Brain microvascular endothelial cell (primary cell): ENCODE data around the gene ANKMY1.

Experiments
- DNase-seq: peaks from one replicate; pipeline ENCODE4 v3.0.0-alpha.2; 2020
- H3K27ac ChIP-seq: fragments of 250-450 bp; sonication (Bioruptor Pico); 2 replicates; pipeline ENCODE4 v1.5.1; 2020; ENCODE audit warnings: mild to moderate bottlenecking, moderate library complexity
- H3K27me3 ChIP-seq: fragments of 250-450 bp; sonication (Bioruptor Pico); replicated peaks from 2 replicates; pipeline ENCODE4 v1.5.1; 2020; ENCODE audit warnings: mild to moderate bottlenecking
- H3K36me3 ChIP-seq: fragments of 250-450 bp; sonication (Bioruptor Pico); replicated peaks from 2 replicates; pipeline ENCODE4 v1.5.1; 2020; ENCODE audit warnings: mild to moderate bottlenecking
- H3K4me3 ChIP-seq: 2 replicates; pipeline ENCODE4 v1.5.1; 2011; ENCODE audit warnings: low read depth, mild to moderate bottlenecking, control low read depth, low read length, moderate library complexity
- in situ Hi-C: cut with HindIII; loops from 2 replicates; pipeline ENCODE4 v1.10.0; 2017; ENCODE audit warnings: low sequenced_read_pairs, low pct_ligation_motif_present
- TF ChIP-seq, protein P1 (sequence below): IDR thresholded peaks from 2 replicates; pipeline ENCODE4 v1.5.1; 2011; ENCODE audit warnings: low read depth, mild to moderate bottlenecking, moderate library complexity, low read length, control low read depth, inconsistent platforms; ENCODE audit errors: missing control alignments

The ANKMY1 gene

DNA sequence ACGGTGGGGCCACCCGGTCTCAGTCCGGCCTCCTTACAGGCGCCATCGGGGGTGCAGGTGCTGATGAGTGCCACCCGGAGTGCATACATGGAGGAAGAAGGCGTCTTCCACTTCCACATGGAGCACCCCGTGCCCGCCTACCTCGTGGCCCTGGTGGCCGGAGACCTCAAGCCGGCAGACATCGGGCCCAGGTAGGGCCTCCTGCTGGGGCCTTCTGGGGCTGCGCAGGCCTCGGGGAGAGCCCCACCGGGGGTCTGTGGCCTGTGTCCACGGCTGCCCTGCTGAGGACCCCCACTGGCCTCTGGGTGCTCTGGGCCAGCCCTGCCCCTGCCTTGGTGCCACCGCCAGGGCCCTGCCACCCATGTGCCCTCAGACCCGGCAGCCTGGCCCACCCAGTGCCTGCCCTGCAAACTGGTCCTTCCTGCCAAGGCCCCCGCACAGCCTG lies 15.3 kb upstream of the ANKMY1 start:
- Histone ChIP-seq H3K4me3 (no peak overlapping the region), H3K27ac (no peak overlapping the region), H3K36me3 (peaks cover 20% of the 10 kb centered on the region), H3K27me3 (no peaks in the 10 kb centered on the region)
- in situ Hi-C loops, result no loop called here
- TF ChIP-seq, protein P1, sequence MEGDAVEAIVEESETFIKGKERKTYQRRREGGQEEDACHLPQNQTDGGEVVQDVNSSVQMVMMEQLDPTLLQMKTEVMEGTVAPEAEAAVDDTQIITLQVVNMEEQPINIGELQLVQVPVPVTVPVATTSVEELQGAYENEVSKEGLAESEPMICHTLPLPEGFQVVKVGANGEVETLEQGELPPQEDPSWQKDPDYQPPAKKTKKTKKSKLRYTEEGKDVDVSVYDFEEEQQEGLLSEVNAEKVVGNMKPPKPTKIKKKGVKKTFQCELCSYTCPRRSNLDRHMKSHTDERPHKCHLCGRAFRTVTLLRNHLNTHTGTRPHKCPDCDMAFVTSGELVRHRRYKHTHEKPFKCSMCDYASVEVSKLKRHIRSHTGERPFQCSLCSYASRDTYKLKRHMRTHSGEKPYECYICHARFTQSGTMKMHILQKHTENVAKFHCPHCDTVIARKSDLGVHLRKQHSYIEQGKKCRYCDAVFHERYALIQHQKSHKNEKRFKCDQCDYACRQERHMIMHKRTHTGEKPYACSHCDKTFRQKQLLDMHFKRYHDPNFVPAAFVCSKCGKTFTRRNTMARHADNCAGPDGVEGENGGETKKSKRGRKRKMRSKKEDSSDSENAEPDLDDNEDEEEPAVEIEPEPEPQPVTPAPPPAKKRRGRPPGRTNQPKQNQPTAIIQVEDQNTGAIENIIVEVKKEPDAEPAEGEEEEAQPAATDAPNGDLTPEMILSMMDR, result no peak
- DNase-seq, result no peak

DNA sequence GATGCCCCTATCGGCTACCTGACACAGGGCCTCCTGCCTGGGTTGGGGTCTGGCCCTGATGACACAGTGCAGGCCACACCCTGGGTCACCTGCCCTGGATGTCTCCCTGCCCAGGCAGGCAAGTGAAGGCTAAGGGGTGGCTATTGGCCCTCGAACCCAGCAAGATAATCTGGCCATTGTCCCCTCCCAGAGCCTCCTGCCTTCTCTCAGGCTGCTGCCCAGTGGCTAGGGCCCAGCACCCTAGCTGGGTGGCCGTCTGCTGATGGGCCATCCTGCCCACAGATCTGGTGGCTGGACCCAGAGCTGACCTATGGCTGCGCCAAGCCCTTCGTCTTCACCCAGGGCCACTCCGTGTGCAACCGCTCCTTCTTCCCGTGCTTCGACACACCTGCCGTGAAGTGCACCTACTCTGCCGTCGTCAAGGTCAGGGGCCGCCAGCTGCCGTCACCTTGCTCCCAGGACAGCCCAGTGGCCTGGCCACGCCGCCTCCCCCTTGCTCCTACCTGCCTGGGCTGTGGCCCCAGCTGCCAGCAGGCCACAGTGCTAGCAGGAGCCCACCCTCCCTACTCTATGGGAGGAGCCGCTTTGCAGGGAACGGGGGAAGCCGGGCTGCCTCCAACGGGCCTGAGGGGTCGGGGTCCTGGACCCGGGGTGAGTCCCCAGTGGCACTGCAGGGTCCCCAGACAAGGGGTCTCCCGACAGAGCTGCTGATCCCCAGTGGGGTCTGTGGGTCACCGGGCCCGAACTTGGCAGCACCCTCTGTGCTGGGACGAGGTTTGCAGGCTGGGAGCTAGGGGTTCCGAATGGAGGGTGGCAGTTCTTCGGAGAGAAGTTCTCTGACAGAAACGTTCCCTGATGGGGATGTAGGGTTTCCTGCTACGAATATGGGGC lies 14.6 kb upstream of the ANKMY1 start:
- TF ChIP-seq, protein P1, result no peak
- in situ Hi-C loops, result no loop called here
- H3K4me3 ChIP-seq, result no peak overlapping the region
- H3K27me3 ChIP-seq, result no peaks in the 10 kb centered on the region
- no peak for DNase-seq
- H3K27ac ChIP-seq, result no peak overlapping the region
- peaks cover 16% of the 10 kb centered on the region for H3K36me3 ChIP-seq

DNA sequence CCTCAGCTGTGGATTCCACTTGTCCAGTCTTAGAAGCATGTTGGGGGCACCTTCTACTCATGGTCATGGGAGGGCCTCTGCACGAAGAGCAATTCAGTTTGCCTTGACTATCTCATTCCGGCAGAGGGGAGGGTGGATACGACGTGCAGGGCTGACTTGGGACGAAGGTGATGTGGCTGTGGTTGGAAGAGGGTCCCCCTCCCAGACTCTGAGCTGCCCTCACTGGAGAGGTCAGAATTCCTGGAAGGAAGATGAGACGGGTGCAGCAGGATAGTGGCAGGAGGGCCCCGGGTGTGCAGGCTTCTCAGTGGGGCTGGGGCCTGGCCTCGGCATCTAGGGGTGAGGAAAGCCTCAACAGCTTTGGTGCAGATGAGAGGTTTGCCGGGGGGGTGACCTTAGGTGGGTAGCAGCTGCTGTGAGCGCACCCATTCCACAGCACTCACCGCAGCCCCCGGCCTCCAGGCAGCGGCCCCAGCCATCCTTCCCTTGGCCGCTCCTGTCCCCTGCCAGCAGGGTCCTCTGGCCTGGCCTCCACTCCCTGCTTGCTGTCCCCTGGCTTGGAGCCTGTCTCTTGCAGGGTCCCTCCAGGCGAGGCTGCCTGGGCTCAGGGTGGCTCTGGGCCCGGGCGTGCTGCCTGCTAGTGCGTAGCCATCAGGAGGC lies 13.7 kb upstream of the ANKMY1 start:
- H3K27me3 ChIP-seq, result no peaks in the 10 kb centered on the region
- no peak overlapping the region for H3K27ac ChIP-seq
- in situ Hi-C loops, result no loop called here
- no peak for DNase-seq
- TF ChIP-seq, protein P1, result no peak
- no peak overlapping the region for H3K4me3 ChIP-seq
- H3K36me3 ChIP-seq, result peaks cover 11% of the 10 kb centered on the region

DNA sequence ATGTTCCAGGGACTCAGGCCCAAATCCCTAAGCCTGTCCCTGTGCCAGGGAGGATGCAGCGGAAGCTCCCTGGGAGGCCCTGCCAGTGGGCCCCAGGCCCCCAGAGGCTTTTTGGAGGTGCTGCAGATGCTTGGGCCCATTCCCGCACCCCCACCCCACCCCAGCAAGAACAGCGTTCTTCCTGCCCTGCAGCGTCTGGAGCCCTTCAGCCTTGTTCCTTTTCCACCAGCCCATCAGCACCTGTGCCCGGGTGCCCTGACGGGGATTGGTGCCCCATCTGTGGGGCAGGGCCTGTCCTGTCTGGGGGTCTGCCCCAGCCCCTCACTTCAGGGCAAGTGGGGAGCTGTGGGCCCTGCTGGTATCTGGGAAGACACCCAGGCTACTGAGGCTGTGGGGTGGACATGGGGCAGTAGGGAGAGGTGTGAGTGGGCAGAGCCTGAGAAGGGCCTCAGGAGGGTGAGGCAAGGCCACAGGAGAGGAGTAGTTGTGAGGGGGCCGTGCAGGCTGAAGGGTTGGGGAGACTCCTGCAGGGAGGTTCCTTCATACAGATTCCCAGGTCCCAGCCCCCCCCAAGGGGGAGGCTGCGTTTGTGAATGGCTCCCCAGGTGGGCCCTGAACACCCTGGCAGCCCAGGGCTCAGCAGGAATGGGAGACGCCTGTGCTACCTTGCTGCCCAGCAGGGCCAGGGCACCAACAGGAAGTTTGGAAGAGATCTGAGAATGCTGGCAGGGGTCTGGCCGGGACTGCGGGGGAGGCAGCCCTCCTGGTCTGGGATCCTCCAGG lies 12.9 kb upstream of the ANKMY1 start:
- H3K27ac ChIP-seq, result no peak overlapping the region
- H3K36me3 ChIP-seq, result peaks cover 8% of the 10 kb centered on the region
- H3K4me3 ChIP-seq, result no peak overlapping the region
- in situ Hi-C loops, result no loop called here
- DNase-seq, result no peak
- TF ChIP-seq, protein P1, result no peak
- no peaks in the 10 kb centered on the region for H3K27me3 ChIP-seq

DNA sequence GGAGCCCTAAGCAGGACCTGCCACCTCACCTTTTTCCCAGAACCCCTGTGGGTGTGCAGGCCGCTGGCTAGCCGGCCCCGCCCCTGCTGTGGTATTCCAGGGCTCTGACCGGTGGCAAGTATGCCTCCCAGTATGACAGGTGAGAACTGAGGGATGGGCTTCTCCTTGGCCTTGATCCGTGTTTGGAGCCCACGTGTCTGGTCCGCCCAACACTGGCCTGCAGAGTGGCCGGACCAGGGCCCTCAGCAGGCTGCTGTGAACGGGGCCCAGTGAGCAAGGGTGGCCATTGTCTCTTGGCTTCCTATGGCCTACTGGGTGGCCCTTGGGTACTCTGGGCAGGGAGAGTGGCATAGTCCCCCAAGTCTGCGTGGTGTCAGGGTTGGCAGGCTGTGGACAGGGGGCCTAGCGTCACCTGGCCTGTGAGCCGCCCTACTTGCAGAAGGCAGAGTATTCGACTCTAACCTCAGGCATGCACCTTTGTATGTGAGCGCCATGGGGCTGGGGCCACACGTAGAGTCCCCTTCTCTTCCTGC lies 12.3 kb upstream of the ANKMY1 start:
- in situ Hi-C loops, result no loop called here
- Histone ChIP-seq H3K36me3 (peaks cover 7% of the 10 kb centered on the region), H3K27me3 (no peaks in the 10 kb centered on the region), H3K27ac (no peak overlapping the region), H3K4me3 (no peak overlapping the region)
- TF ChIP-seq, protein P1, result no peak
- DNase-seq, result no peak
